ENCODE data around the gene CCNK.

CCNK gene

DNA sequence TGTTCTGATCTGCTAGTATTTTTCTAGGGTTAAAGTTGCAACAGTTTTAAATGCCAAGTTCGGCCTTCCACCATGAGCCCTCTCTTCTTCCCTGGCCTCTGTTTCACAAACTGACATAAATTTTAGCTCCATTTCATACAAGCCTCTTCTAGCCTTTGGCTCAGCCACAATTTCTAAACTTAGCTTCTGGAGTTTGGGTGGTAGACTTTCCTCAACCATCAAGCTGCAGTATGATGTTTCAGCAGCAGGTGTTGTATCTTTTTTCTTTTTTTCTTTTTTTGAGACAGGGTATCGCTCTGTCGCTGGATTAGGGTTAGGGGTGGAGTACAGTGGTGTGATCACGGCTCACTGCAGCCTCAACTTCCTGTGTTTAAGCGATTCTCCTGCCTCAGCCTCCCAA, 30.0 kb upstream of the CCNK start:
- no peaks in the 10 kb centered on the region for H3K4me1 ChIP-seq (ENCODE audit: insufficient read depth, low read length, poor library complexity, severe bottlenecking)
- no peak overlapping the region for H3K9ac ChIP-seq (ENCODE audit: low read depth, low read length, poor library complexity, severe bottlenecking)
- H3F3A ChIP-seq (ENCODE audit: low read depth), result no peaks in the 10 kb centered on the region
- peaks cover 5% of the 10 kb centered on the region for H4K20me1 ChIP-seq (ENCODE audit: insufficient read depth, low read length, poor library complexity, severe bottlenecking)
- no peak overlapping the region for H3K4me3 ChIP-seq (ENCODE audit: low read length, poor library complexity, severe bottlenecking)
- TF ChIP-seq, protein P1, sequence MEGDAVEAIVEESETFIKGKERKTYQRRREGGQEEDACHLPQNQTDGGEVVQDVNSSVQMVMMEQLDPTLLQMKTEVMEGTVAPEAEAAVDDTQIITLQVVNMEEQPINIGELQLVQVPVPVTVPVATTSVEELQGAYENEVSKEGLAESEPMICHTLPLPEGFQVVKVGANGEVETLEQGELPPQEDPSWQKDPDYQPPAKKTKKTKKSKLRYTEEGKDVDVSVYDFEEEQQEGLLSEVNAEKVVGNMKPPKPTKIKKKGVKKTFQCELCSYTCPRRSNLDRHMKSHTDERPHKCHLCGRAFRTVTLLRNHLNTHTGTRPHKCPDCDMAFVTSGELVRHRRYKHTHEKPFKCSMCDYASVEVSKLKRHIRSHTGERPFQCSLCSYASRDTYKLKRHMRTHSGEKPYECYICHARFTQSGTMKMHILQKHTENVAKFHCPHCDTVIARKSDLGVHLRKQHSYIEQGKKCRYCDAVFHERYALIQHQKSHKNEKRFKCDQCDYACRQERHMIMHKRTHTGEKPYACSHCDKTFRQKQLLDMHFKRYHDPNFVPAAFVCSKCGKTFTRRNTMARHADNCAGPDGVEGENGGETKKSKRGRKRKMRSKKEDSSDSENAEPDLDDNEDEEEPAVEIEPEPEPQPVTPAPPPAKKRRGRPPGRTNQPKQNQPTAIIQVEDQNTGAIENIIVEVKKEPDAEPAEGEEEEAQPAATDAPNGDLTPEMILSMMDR (conservative IDR thresholded peaks at IDR 0.05; ENCODE audit: low read length), result no peak
- TF ChIP-seq EZH2phosphoT487 (IDR thresholded peaks at IDR 0.05; ENCODE audit: borderline replicate concordance), result no peak
- peaks cover 6% of the 10 kb centered on the region; the same call in 1 of the 2 replicates for H3K79me2 ChIP-seq (ENCODE audit: insufficient read depth, low read length)
- no peaks in the 10 kb centered on the region for H3K9me3 ChIP-seq (ENCODE audit: insufficient read depth, low read depth, low read length)
- H3K9me2 ChIP-seq (replicated peaks; ENCODE audit: low read depth, low read length), result no peaks in the 10 kb centered on the region
- no peak overlapping the region for H3K4me2 ChIP-seq (ENCODE audit: low read depth, low read length, poor library complexity, severe bottlenecking)
- no peaks in the 10 kb centered on the region for H3K27me3 ChIP-seq (ENCODE audit: insufficient read depth, low read length, poor library complexity, severe bottlenecking)
- H3K36me3 ChIP-seq (ENCODE audit: insufficient read depth, low read length), result peaks cover 96% of the 10 kb centered on the region; the same call in 1 of the 2 replicates
- no peak overlapping the region for H2AFZ ChIP-seq (ENCODE audit: low read length)

DNA sequence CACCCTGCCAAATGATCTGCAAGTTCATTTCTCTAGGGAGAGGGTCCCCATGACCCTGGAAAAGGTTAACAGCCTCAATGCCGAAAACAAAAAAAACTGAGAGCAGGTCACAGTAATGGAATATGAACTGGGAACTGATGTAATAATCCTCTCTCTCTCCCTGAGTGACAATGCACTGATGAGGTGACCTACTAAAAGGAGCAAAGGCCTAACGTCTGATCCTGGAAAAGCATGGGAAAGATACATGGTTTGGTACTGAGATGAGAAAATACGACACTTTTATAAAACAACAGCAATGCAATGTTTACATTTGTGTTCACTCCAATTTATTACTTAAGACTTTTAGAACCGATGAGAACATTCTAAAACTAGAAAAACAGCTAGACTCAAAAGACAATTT, 28.2 kb upstream of the CCNK start:
- no peak overlapping the region for H3K9ac ChIP-seq (ENCODE audit: low read depth, low read length, poor library complexity, severe bottlenecking)
- no peak overlapping the region for H3K4me3 ChIP-seq (ENCODE audit: low read length, poor library complexity, severe bottlenecking)
- no peaks in the 10 kb centered on the region for H3K27me3 ChIP-seq (ENCODE audit: insufficient read depth, low read length, poor library complexity, severe bottlenecking)
- H3K9me3 ChIP-seq (ENCODE audit: insufficient read depth, low read depth, low read length), result no peaks in the 10 kb centered on the region
- H3K4me1 ChIP-seq (ENCODE audit: insufficient read depth, low read length, poor library complexity, severe bottlenecking), result no peaks in the 10 kb centered on the region
- H4K20me1 ChIP-seq (ENCODE audit: insufficient read depth, low read length, poor library complexity, severe bottlenecking), result peaks cover 5% of the 10 kb centered on the region
- no peak overlapping the region for H3K4me2 ChIP-seq (ENCODE audit: low read depth, low read length, poor library complexity, severe bottlenecking)
- no peaks in the 10 kb centered on the region for H3F3A ChIP-seq (ENCODE audit: low read depth)
- H3K9me2 ChIP-seq (replicated peaks; ENCODE audit: low read depth, low read length), result no peaks in the 10 kb centered on the region
- peaks cover 97% of the 10 kb centered on the region; the same call in 1 of the 2 replicates for H3K36me3 ChIP-seq (ENCODE audit: insufficient read depth, low read length)
- peaks cover 6% of the 10 kb centered on the region; the same call in 1 of the 2 replicates for H3K79me2 ChIP-seq (ENCODE audit: insufficient read depth, low read length)
- TF ChIP-seq, protein P1 (conservative IDR thresholded peaks at IDR 0.05; ENCODE audit: low read length), result no peak
- TF ChIP-seq EZH2phosphoT487 (IDR thresholded peaks at IDR 0.05; ENCODE audit: borderline replicate concordance), result no peak
- H2AFZ ChIP-seq (ENCODE audit: low read length), result no peak overlapping the region

GRCh38 chr14:99454246-99454645, 27.0 kb upstream of the CCNK start:
- no peaks in the 10 kb centered on the region for H3K27me3 ChIP-seq (ENCODE audit: insufficient read depth, low read length, poor library complexity, severe bottlenecking)
- H2AFZ ChIP-seq (ENCODE audit: low read length), result no peak overlapping the region
- no peak overlapping the region for H3K9ac ChIP-seq (ENCODE audit: low read depth, low read length, poor library complexity, severe bottlenecking)
- H3K79me2 ChIP-seq (ENCODE audit: insufficient read depth, low read length), result peaks cover 6% of the 10 kb centered on the region; the same call in 1 of the 2 replicates
- H3K4me2 ChIP-seq (ENCODE audit: low read depth, low read length, poor library complexity, severe bottlenecking), result no peak overlapping the region
- H3K4me3 ChIP-seq (ENCODE audit: low read length, poor library complexity, severe bottlenecking), result no peak overlapping the region
- no peaks in the 10 kb centered on the region for H3K9me3 ChIP-seq (ENCODE audit: insufficient read depth, low read depth, low read length)
- peaks cover 89% of the 10 kb centered on the region; the same call in 1 of the 2 replicates for H3K36me3 ChIP-seq (ENCODE audit: insufficient read depth, low read length)
- no peaks in the 10 kb centered on the region for H3F3A ChIP-seq (ENCODE audit: low read depth)
- no peaks in the 10 kb centered on the region for H3K4me1 ChIP-seq (ENCODE audit: insufficient read depth, low read length, poor library complexity, severe bottlenecking)
- H3K9me2 ChIP-seq (replicated peaks; ENCODE audit: low read depth, low read length), result no peaks in the 10 kb centered on the region
- TF ChIP-seq, protein P1 (conservative IDR thresholded peaks at IDR 0.05; ENCODE audit: low read length), result no peak
- no peak for TF ChIP-seq EZH2phosphoT487 (IDR thresholded peaks at IDR 0.05; ENCODE audit: borderline replicate concordance)
- H4K20me1 ChIP-seq (ENCODE audit: insufficient read depth, low read length, poor library complexity, severe bottlenecking), result peaks cover 5% of the 10 kb centered on the region

All from Loucy (cell line).